IMR-90 (cell line): ENCODE results near the gene FADS1. TPM values are rescaled to one million over a fixed set of nuclear protein-coding genes. Genes with fewer than 3 reads are reported as not detected.

Experiments
- ATAC-seq: fragments of 200-7000 bp; cut with Tn5 transposase; 2 replicates; pipeline ENCODE4 v1.9.1; 2020; ENCODE audit warnings: low read depth, mild to moderate bottlenecking, moderate library complexity
- BruUV-seq: library from RNA; stranded (reverse); fragments of 400-500 nt; replicated peaks from 2 replicates; lab custom pipeline; 2021; lab: Mats Ljungman, UMichigan
- CTCF ChIA-PET: fragments of 300-600 bp; formaldehyde crosslinking; extraction: SDS; loops from one replicate; lab custom pipeline; 2021; ENCODE audit warnings: antibody characterized with exemption; lab: Yijun Ruan, JAX
- POLR2A ChIA-PET: fragments of 300-600 bp; sonication (Branson Sonifier 250); formaldehyde crosslinking; loops from one replicate; lab custom pipeline; 2022; ENCODE audit warnings: antibody characterized with exemption; ENCODE audit not compliant: unreplicated experiment; lab: Charles Lee
- DNase-seq: peaks from one replicate; pipeline ENCODE4 v3.0.0; 2013
- H2AFZ ChIP-seq: replicated peaks from 2 replicates; pipeline ENCODE3; 2013; ENCODE audit warnings: low read length, mild to moderate bottlenecking; ENCODE audit not compliant: poor library complexity
- H2AK5ac ChIP-seq: 2 replicates; pipeline ENCODE4 v1.6.1; 2013; ENCODE audit warnings: low read depth, low read length, inconsistent platforms
- H2AK9ac ChIP-seq: replicated peaks from 2 replicates; pipeline ENCODE3; 2013; ENCODE audit warnings: mild to moderate bottlenecking, low read depth, low read length, moderate library complexity; ENCODE audit not compliant: poor library complexity
- H2BK120ac ChIP-seq: 2 replicates; pipeline ENCODE4 v1.6.1; 2013; ENCODE audit warnings: low read depth, low read length, inconsistent platforms
- H2BK15ac ChIP-seq: 3 replicates; pipeline ENCODE4 v1.6.1; 2013; ENCODE audit warnings: low read depth, low read length, inconsistent platforms
- H2BK20ac ChIP-seq: 2 replicates; pipeline ENCODE4 v1.6.1; 2013; ENCODE audit warnings: low read depth, mild to moderate bottlenecking, inconsistent platforms, low read length, moderate library complexity
- H2BK5ac ChIP-seq: 2 replicates; pipeline ENCODE4 v1.6.1; 2013; ENCODE audit warnings: mild to moderate bottlenecking, low read depth, low read length, inconsistent platforms; ENCODE audit not compliant: poor library complexity, severe bottlenecking
- H3K14ac ChIP-seq: replicated peaks from 2 replicates; pipeline ENCODE4 v1.6.1; 2013; ENCODE audit warnings: low read depth, low read length, inconsistent platforms
- H3K18ac ChIP-seq: 2 replicates; pipeline ENCODE4 v1.6.1; 2013; ENCODE audit warnings: low read depth, low read length, control low read depth
- H3K23ac ChIP-seq: 2 replicates; pipeline ENCODE4 v1.6.1; 2013; ENCODE audit warnings: low read depth, low read length, inconsistent platforms
- H3K27ac ChIP-seq: 2 replicates; pipeline ENCODE4 v1.5.1; 2013; ENCODE audit warnings: mild to moderate bottlenecking, control low read depth, low read length; ENCODE audit not compliant: insufficient read depth
- H3K27me3 ChIP-seq: 2 replicates; pipeline ENCODE4 v1.6.1; 2013; ENCODE audit warnings: low read length; ENCODE audit not compliant: control insufficient read depth, insufficient read depth
- H3K36me3 ChIP-seq: 2 replicates; pipeline ENCODE4 v1.6.1; 2013; ENCODE audit warnings: low read length, mixed read lengths; ENCODE audit not compliant: control insufficient read depth, insufficient read depth
- H3K4ac ChIP-seq: 2 replicates; pipeline ENCODE4 v1.6.1; 2013; ENCODE audit warnings: low read depth, low read length, inconsistent platforms
- H3K4me1 ChIP-seq: 2 replicates; pipeline ENCODE4 v1.6.1; 2013; ENCODE audit warnings: low read length, mixed read lengths; ENCODE audit not compliant: control insufficient read depth, insufficient read depth
- H3K4me2 ChIP-seq: 2 replicates; pipeline ENCODE4 v1.6.1; 2013; ENCODE audit warnings: low read depth, mild to moderate bottlenecking, control low read depth, low read length, moderate library complexity
- H3K4me3 ChIP-seq: 2 replicates; pipeline ENCODE4 v1.5.1; 2013; ENCODE audit warnings: low read depth, mild to moderate bottlenecking, control low read depth, low read length, moderate library complexity; ENCODE audit not compliant: insufficient read depth
- H3K56ac ChIP-seq: 2 replicates; pipeline ENCODE4 v1.6.1; 2013; ENCODE audit warnings: low read length, inconsistent platforms; ENCODE audit not compliant: insufficient read depth; ENCODE audit errors: extremely low read depth
- H3K79me1 ChIP-seq, 2 experiments: 2 replicates each; pipeline ENCODE4 v1.6.1; 2013; ENCODE audit warnings: low read length in 2 of 2, inconsistent platforms in 1 of 2, low read depth in 1 of 2
- H3K9ac ChIP-seq: 2 replicates; pipeline ENCODE4 v1.6.1; 2013; ENCODE audit warnings: low read depth, low read length, control low read depth
- H3K9me1 ChIP-seq: 2 replicates; pipeline ENCODE4 v1.6.1; 2013; ENCODE audit warnings: low read length, inconsistent platforms; ENCODE audit not compliant: insufficient read depth
- H3K9me3 ChIP-seq: 2 replicates; pipeline ENCODE4 v1.6.1; 2013; ENCODE audit warnings: low read length; ENCODE audit not compliant: control insufficient read depth, insufficient read depth
- H4K20me1 ChIP-seq: 2 replicates; pipeline ENCODE4 v1.6.1; 2013; ENCODE audit warnings: low read length, inconsistent platforms; ENCODE audit not compliant: insufficient read depth
- H4K5ac ChIP-seq: 2 replicates; pipeline ENCODE4 v1.6.1; 2013; ENCODE audit warnings: mild to moderate bottlenecking, low read depth, low read length, control low read depth
- H4K8ac ChIP-seq, 2 experiments: 2 replicates each; pipeline ENCODE4 v1.6.1; 2013; ENCODE audit warnings: low read depth in 2 of 2, low read length in 2 of 2, control low read depth in 1 of 2, inconsistent platforms in 1 of 2
- H4K91ac ChIP-seq: 2 replicates; pipeline ENCODE4 v1.6.1; 2013; ENCODE audit warnings: low read depth, low read length, inconsistent platforms; ENCODE audit not compliant: insufficient read depth
- BHLHE40 ChIP-seq: fragments of 150-350 bp; IDR thresholded peaks from 2 replicates; pipeline ENCODE4 v1.6.1; 2016; ENCODE audit warnings: mild to moderate bottlenecking, low read depth, low read length
- CEBPB ChIP-seq: IDR thresholded peaks from 2 replicates; pipeline ENCODE4 v1.6.1; 2012; ENCODE audit warnings: low read depth, low read length, improper control_type of control experiment
- CHD1 ChIP-seq: IDR thresholded peaks from 2 replicates; pipeline ENCODE4 v1.6.1; 2012; ENCODE audit warnings: low read depth, low read length, improper control_type of control experiment
- CTCF ChIP-seq: conservative IDR thresholded peaks from 2 replicates; pipeline ENCODE4 v1.5.1; 2012; ENCODE audit warnings: mild to moderate bottlenecking, low read depth, low read length, improper control_type of control experiment
- ELK1 ChIP-seq: fragments of 150-350 bp; IDR thresholded peaks from 2 replicates; pipeline ENCODE4 v1.6.1; 2016; ENCODE audit warnings: low read depth, mild to moderate bottlenecking, low read length, moderate library complexity, borderline replicate concordance
- FOS ChIP-seq: fragments of 150-350 bp; IDR thresholded peaks from 2 replicates; pipeline ENCODE4 v1.6.1; 2016; ENCODE audit warnings: low read depth, low read length
- MAFK ChIP-seq: IDR thresholded peaks from 2 replicates; pipeline ENCODE4 v1.6.1; 2012; ENCODE audit warnings: low read depth, low read length, improper control_type of control experiment
- MAZ ChIP-seq: IDR thresholded peaks from 2 replicates; pipeline ENCODE4 v1.6.1; 2012; ENCODE audit warnings: low read depth, mild to moderate bottlenecking, low read length, improper control_type of control experiment, moderate library complexity, borderline replicate concordance
- MXI1 ChIP-seq: IDR thresholded peaks from 2 replicates; pipeline ENCODE4 v1.6.1; 2012; ENCODE audit warnings: low read depth, mild to moderate bottlenecking, low read length, moderate library complexity, borderline replicate concordance
- NFE2L2 ChIP-seq: fragments of 150-350 bp; IDR thresholded peaks from 2 replicates; pipeline ENCODE4 v1.6.1; 2016; ENCODE audit warnings: low read depth, mild to moderate bottlenecking, low read length
- POLR2A ChIP-seq: IDR thresholded peaks from 2 replicates; pipeline ENCODE4 v1.6.1; 2012; ENCODE audit warnings: mild to moderate bottlenecking, low read depth, low read length
- RAD21 ChIP-seq: IDR thresholded peaks from 2 replicates; pipeline ENCODE4 v1.6.1; 2012; ENCODE audit warnings: low read length, improper control_type of control experiment
- RCOR1 ChIP-seq: IDR thresholded peaks from 2 replicates; pipeline ENCODE4 v1.6.1; 2012; ENCODE audit warnings: mild to moderate bottlenecking, low read length, improper control_type of control experiment; ENCODE audit not compliant: insufficient replicate concordance
- RFX5 ChIP-seq: IDR thresholded peaks from 2 replicates; pipeline ENCODE4 v1.8.0; 2012; ENCODE audit warnings: low read depth, mild to moderate bottlenecking, low read length, moderate library complexity
- SMC3 ChIP-seq: fragments of 150-350 bp; IDR thresholded peaks from 2 replicates; pipeline ENCODE4 v1.6.1; 2016; ENCODE audit warnings: low read depth, mild to moderate bottlenecking, antibody characterized with exemption, low read length, moderate library complexity
- WGBS, 2 experiments: methylation state at CpG; one replicate each; pipeline versions ENCODE4 v1.1.5 to v1.1.7; 2013; ENCODE audit warnings: missing lambda C conversion rate in 2 of 2; ENCODE audit not compliant: insufficient read length in 1 of 2; ENCODE audit errors: extremely low coverage in 2 of 2; 5-methylcytosine and 5-hydroxymethylcytosine counted together
- dilution Hi-C: fragments of 300-500 bp; cut with HindIII; formaldehyde crosslinking; loops from one replicate; pipeline ENCODE4 v1.14.3; 2018; ENCODE audit warnings: low sequenced_read_pairs; ENCODE audit not compliant: unreplicated experiment
- in situ Hi-C: fragments of 300-500 bp; cut with MboI; formaldehyde crosslinking; loops from 3 replicates; pipeline ENCODE4 v1.14.3; 2019; ENCODE audit warnings: low sequenced_read_pairs, inconsistent platforms, mixed read lengths
- intact Hi-C: fragments of 100-400 bp; cut with micrococcal nuclease; formaldehyde crosslinking; loops from 2 replicates; pipeline ENCODE4 v1.10.0; 2022
- polyA plus RNA-seq, 3 experiments: library from polyadenylated mRNA; depleted of rRNA; stranded (reverse); fragments of >200 nt; gene quantifications; 2 replicates each; pipeline ENCODE4 v1.2.3, GENCODE V29; 2012; ENCODE audit warnings: low replicate concordance in 1 of 3
- total RNA-seq: library from RNA; depleted of rRNA; stranded (reverse); fragments of >200 nt; gene quantifications from 2 replicates; pipeline ENCODE4 v1.2.3, GENCODE V29; 2012
- TF ChIP-seq, protein P1 (sequence below): fragments of 150-350 bp; IDR thresholded peaks from 2 replicates; pipeline ENCODE4 v1.6.1; 2017; ENCODE audit warnings: mild to moderate bottlenecking, antibody characterized with exemption, low read length, low read depth

Gene FADS1
- total and polyA plus RNA-seq, 2 of the 4 experiments (the other 2 are of a cell fraction): 16.3 to 18.4 TPM

GRCh38 chr11:61803889-61804647 lies 12.7 kb downstream of the FADS1 start:
- dilution Hi-C loops: no loop called here
- H3K36me3 ChIP-seq: peaks cover 39% of the 10 kb centered on the region
- WGBS, 2 experiments: 100% methylated on average over 1 of the region's 3 CpGs; no CpG with 5 or more reads in 1 of the 2 experiments

More at GRCh38 chr11:61803889-61804647, 12.7 kb downstream of the FADS1 start:
- Histone ChIP-seq H3K4me2 (no peak overlapping the region), H2AK9ac (no peak overlapping the region), H3K79me1 (peaks cover 15 to 36% of the 10 kb centered on the region in 2 experiments), H2BK5ac (no peak overlapping the region), H3K18ac (no peak overlapping the region), H2BK15ac (no peak overlapping the region), H4K20me1 (peaks cover 4% of the 10 kb centered on the region; the same call in 1 of the 2 replicates), H3K9me3 (no peaks in the 10 kb centered on the region), H2AFZ (no peak overlapping the region), H3K9ac (no peak overlapping the region), H3K9me1 (peaks cover 9% of the 10 kb centered on the region), H2AK5ac (no peak overlapping the region), H3K4me1 (peaks cover 3% of the 10 kb centered on the region), H4K5ac (no peak overlapping the region), H2BK120ac (no peak overlapping the region), H2BK20ac (no peak overlapping the region), H4K8ac (no peak overlapping the region), H3K27ac (no peak overlapping the region), H3K27me3 (no peaks in the 10 kb centered on the region), H3K23ac (no peak overlapping the region), H3K4me3 (no peak overlapping the region), H3K56ac (no peak overlapping the region), H4K91ac (no peak overlapping the region), H3K4ac (no peak overlapping the region), H3K14ac (no peak overlapping the region)
- CTCF ChIA-PET: no interaction called here
- in situ Hi-C loops: no loop called here
- no peak for ATAC-seq
- no peak for TF ChIP-seq POLR2A
- TF ChIP-seq SMC3: no peak
- TF ChIP-seq RAD21: no peak
- no peak for TF ChIP-seq RCOR1
- no peak for TF ChIP-seq CHD1
- no peak for TF ChIP-seq CTCF
- TF ChIP-seq BHLHE40: no peak
- TF ChIP-seq RFX5: no peak
- TF ChIP-seq CEBPB: no peak
- TF ChIP-seq ELK1: no peak
- no peak for TF ChIP-seq NFE2L2
- TF ChIP-seq MXI1: no peak
- no peak for TF ChIP-seq MAZ
- no peak for TF ChIP-seq MAFK
- TF ChIP-seq, protein P1, sequence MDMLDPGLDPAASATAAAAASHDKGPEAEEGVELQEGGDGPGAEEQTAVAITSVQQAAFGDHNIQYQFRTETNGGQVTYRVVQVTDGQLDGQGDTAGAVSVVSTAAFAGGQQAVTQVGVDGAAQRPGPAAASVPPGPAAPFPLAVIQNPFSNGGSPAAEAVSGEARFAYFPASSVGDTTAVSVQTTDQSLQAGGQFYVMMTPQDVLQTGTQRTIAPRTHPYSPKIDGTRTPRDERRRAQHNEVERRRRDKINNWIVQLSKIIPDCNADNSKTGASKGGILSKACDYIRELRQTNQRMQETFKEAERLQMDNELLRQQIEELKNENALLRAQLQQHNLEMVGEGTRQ: no peak
- no peak for TF ChIP-seq FOS
- DNase-seq: peak; percentile 49
- no TSS peak for BruUV-seq
- intact Hi-C loops: no loop called here
- POLR2A ChIA-PET: no interaction called here
